GM18951 (cell line): ENCODE results near the gene ZSWIM8.

Source experiments
- POLR2A ChIP-seq: IDR thresholded peaks from 4 replicates; pipeline ENCODE4 v1.6.1; 2011; ENCODE audit warnings: mild to moderate bottlenecking; ENCODE audit not compliant: insufficient read length, insufficient read depth; ENCODE audit errors: extremely low read depth
- in situ Hi-C: fragments of 300-500 bp; cut with MboI; formaldehyde crosslinking; loops from one replicate; pipeline ENCODE4 v1.12.0; 2022; ENCODE audit warnings: low sequenced_read_pairs, mixed read lengths, inconsistent platforms; ENCODE audit not compliant: unreplicated experiment

ZSWIM8 gene

GRCh38 chr10:73841526-73842285 is 56.3 kb downstream of the ZSWIM8 start:
- in situ Hi-C loops = no loop called here
- TF ChIP-seq POLR2A = no peak

GRCh38 chr10:73842349-73842748 is 56.9 kb downstream of the ZSWIM8 start:
- TF ChIP-seq POLR2A = no peak
- in situ Hi-C loops = no loop called here

- TF ChIP-seq POLR2A = no peak
- in situ Hi-C loops = no loop called here
Observed at GRCh38 chr10:73843261-73843660, 57.9 kb downstream of the ZSWIM8 start.

GRCh38 chr10:73847031-73847430 is 61.6 kb downstream of the ZSWIM8 start:
- in situ Hi-C loops = loop anchor here (5.0 kb wide), 1 partner anchor 35 kb away; no protein-coding TSS in a partner anchor
- no peak for TF ChIP-seq POLR2A

- TF ChIP-seq POLR2A = no peak
- in situ Hi-C loops = loop anchor here (5.0 kb wide), 1 partner anchor 33 kb away; no protein-coding TSS in a partner anchor
Observed at GRCh38 chr10:73848821-73849489, 63.5 kb downstream of the ZSWIM8 start.

GRCh38 chr10:73850211-73850610 is 64.8 kb downstream of the ZSWIM8 start:
- no peak for TF ChIP-seq POLR2A
- in situ Hi-C loops = no loop called here

GRCh38 chr10:73850863-73851461 is 65.6 kb downstream of the ZSWIM8 start:
- no peak for TF ChIP-seq POLR2A
- in situ Hi-C loops = no loop called here
